Psoas muscle (tissue), 8 donors: ENCODE measurements around the gene SPDYE2B. TPM values are rescaled to one million over a fixed set of nuclear protein-coding genes. Genes with fewer than 3 reads are reported as not detected.
"Not testable (repeated sequence)": the region's sequence is repeated elsewhere in the genome, so short reads cannot be mapped to it uniquely, and the experiment has no call there.

Source experiments
- ATAC-seq, 4 donors: fragments of 200-7000 bp; cut with Tn5 transposase; one replicate each; pipeline ENCODE4 v1.9.1; 2020; ENCODE audit warnings: moderate library complexity in 3 of 4, mild to moderate bottlenecking in 2 of 4
- DNase-seq, 2 donors: peaks; one replicate each; pipeline ENCODE4 v3.0.0-alpha.2; 2020
- H3K27ac ChIP-seq: fragments of 200-600 bp; one replicate; pipeline ENCODE4 v1.8.0; 2022
- H3K27me3 ChIP-seq, 3 donors: fragments of 200-600 bp in 1 of 3; one replicate each; pipeline versions ENCODE4 v1.6.1 to v1.8.0; 2013 to 2022; ENCODE audit warnings: low read length in 2 of 3, mild to moderate bottlenecking in 2 of 3, moderate library complexity in 1 of 3; ENCODE audit not compliant: insufficient read depth in 3 of 3
- H3K36me3 ChIP-seq, 2 donors: fragments of 200-600 bp in 1 of 2; one replicate each; pipeline versions ENCODE4 v1.6.1 to v1.8.0; 2013 to 2022; ENCODE audit warnings: low read depth in 1 of 2, mild to moderate bottlenecking in 1 of 2, moderate library complexity in 1 of 2; ENCODE audit not compliant: insufficient read depth in 1 of 2
- H3K4me1 ChIP-seq: fragments of 200-600 bp; one replicate; pipeline ENCODE4 v1.8.0; 2022
- H3K4me3 ChIP-seq: fragments of 200-600 bp; one replicate; pipeline ENCODE4 v1.8.0; 2022; ENCODE audit warnings: mild to moderate bottlenecking
- H3K9me3 ChIP-seq: fragments of 200-600 bp; one replicate; pipeline ENCODE4 v1.8.0; 2022
- WGBS, 3 donors: extraction: QIAGEN DNeasy Blood & Tissue Kit; methylation state at CpG; one replicate each; pipeline versions ENCODE4 v1.1.6 to v1.1.7; 2013; 5-methylcytosine and 5-hydroxymethylcytosine counted together
- intact Hi-C, 2 donors: fragments of 100-400 bp; cut with DNase I; formaldehyde crosslinking; loops; one replicate each; pipeline versions ENCODE4 v1.11.0 to v1.14.2; 2022
- polyA plus RNA-seq, 3 donors: library from polyadenylated mRNA; stranded (reverse); fragments of 200-250 nt; gene quantifications; one replicate each; pipeline ENCODE4 v1.2.3, GENCODE V29; 2013
- total RNA-seq, 4 donors: library from RNA; stranded (reverse); fragmentation: NEBNext Ultra II Directional in 2 of 4; extraction: Animal tissue kit (Norgen Biotek cat#: 25700) in 2 of 4; gene quantifications; one replicate each; pipeline versions ENCODE4 v1.2.1 to v1.2.4, GENCODE V29; 2021 to 2023
- donor health status: healthy with polysubstance abuse.
- donor health status: DM: no; HTN: no; CAD: no; lungs with moderate emphysema.
- donor health status: Bipolar disorder and iron deficiency.
- donor health status: healthy.
- donor health status: DM: yes; HTN: yes; CAD: no.
- donor health status: DM: no; HTN: no; CAD: no.
- donor health status: DM: no; HTN: no; CAD: no.
- donor health status: DM: yes; HTN: yes; CAD: no.

The SPDYE2B gene
- total and polyA plus RNA-seq, 7 donors: not detected

DNA sequence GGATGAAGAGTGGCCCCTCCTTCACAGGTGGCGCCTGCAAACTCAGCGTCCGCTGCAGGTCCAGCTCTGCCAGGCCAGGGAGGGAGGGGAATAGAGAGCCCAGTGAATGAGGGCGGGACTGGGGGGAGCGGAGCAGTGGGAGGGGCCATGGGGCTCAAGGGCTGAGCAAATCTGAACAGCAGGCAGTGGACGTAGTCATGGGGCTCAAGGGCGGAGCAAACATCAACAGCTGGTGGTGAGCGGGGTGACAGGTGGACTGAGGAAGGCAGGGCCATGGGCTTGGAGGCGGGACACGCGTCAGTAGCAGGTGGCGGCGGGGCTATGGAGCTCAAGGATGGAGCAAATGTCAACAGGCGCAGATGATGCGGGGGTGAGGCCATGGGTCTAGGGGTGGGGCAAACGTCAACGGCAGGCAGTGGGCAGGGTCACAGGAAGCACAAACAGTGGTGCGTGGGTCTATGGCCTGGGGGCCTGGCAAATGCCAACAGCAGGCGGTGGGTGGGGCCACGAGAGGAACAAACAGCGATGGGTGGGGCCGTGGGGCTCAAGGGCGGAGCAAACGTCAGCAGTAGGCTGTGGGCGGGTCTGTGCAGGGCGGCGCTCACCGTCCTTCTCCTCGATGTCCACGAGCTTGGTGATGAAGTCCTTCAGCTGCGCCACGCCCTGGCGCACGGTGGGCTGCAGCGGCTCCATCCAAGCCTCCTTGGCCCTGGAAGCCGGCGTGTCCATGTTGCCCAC, 38.3 kb downstream of the SPDYE2B start:
- H3K27me3 ChIP-seq, H3K9me3 ChIP-seq, intact Hi-C loops, H3K4me3 ChIP-seq, H3K4me1 ChIP-seq, H3K27ac ChIP-seq, DNase-seq, H3K36me3 ChIP-seq: not testable (repeated sequence)
- no CpG with 5 or more reads among the region's 37 CpGs for WGBS, 3 donors
- peak; percentile 93 to 94 (median 94) for ATAC-seq

DNA sequence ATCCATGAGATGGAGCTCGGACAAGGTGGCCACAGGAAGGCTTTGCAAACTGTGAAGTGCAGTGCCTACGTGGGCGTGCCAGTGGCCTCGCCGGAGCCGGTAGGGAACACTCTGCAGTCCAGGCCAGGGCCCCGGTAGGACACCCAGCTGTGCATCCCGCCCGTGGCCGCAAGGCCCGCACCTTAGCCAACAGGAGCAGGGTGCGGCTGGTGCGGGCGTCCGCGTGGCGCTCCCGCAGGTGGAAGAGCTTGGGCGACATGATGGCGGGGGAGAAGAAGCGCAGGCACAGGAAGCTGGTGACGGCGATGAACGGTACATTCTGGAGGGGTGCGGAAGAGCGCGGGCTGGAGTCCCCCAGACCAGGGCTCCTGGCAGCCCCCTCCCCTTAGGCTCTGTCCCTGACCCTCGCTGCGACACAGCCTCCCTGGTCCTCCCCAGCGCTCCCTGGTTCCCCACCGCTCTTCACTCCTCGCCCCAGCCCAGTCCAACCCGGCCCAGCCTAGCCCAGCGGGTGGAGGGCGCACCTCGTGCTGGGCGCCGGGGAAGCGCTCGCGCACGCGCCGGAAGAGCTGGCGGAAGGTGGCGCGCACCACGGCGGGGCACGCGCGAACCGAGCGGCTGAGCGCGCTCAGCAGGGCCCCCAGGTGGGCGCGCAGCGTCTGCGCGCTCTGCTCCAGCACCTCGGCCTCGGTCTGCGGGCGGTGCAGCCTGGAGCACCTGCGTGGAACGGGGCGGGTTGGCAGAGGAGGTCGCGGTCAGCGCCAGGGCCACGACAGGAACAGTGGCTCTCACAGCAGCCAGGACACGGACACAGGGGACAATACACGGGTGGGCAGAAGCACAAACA, 39.5 kb downstream of the SPDYE2B start:
- H3K4me3 ChIP-seq, H3K27me3 ChIP-seq, H3K36me3 ChIP-seq, DNase-seq, H3K9me3 ChIP-seq, intact Hi-C loops, H3K4me1 ChIP-seq, H3K27ac ChIP-seq: not testable (repeated sequence)
- peak in 1 of 4 donors; percentile 16 for ATAC-seq
- 75 to 81% methylated on average over 8 to 18 of the region's 74 CpGs; no CpG with 5 or more reads in 1 of the 3 donors for WGBS, 3 donors

DNA sequence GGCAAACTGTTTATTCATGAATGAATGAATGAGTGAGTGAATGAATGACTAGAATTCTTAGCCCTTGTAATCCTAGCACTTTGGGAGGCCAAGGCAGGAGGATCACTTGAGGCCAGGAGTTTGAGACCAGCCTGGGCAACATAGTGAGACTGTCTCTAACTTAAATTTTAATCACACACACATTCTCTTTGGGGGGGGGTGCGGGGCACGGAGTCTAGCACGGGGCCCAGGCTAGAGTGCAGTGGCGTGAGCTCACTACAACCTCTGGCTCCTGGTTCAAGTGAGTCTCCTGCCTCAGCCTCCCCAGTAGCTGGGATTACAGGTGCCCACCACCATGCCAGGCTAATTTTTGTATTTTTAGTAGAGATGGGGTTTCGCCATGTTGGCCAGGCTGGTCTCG, 40.5 kb downstream of the SPDYE2B start:
- H3K4me1 ChIP-seq, DNase-seq, H3K27me3 ChIP-seq, H3K27ac ChIP-seq, ATAC-seq, H3K9me3 ChIP-seq, intact Hi-C loops, H3K36me3 ChIP-seq, H3K4me3 ChIP-seq: not testable (repeated sequence)
- WGBS, 3 donors: 92 to 96% (median 92%) methylated on average over 4 of the region's 6 CpGs

DNA sequence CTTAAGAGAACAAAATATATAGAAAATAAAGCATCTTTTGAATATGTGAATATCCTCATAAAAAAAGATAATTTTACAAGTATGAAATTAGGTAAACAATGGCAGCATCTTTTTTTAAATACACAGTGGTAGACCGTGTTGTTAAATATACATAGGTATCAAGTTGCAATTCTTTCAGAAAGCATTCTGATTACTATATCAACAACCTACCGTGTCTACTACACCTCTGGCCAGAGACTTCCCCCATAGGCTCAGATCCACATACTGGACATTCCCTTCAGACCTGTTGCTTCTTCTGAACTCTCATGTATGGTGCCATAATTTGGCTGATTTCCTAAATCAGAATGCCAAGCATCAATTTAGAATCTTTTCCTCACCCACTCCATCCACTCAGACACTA, 43.9 kb downstream of the SPDYE2B start:
- intact Hi-C loops, DNase-seq, H3K36me3 ChIP-seq, H3K4me1 ChIP-seq, ATAC-seq, H3K27ac ChIP-seq, H3K27me3 ChIP-seq, H3K9me3 ChIP-seq, H3K4me3 ChIP-seq: not testable (repeated sequence)
- WGBS, 3 donors: 34 to 47% (median 35%) methylated on average over 2 of the region's 2 CpGs

DNA sequence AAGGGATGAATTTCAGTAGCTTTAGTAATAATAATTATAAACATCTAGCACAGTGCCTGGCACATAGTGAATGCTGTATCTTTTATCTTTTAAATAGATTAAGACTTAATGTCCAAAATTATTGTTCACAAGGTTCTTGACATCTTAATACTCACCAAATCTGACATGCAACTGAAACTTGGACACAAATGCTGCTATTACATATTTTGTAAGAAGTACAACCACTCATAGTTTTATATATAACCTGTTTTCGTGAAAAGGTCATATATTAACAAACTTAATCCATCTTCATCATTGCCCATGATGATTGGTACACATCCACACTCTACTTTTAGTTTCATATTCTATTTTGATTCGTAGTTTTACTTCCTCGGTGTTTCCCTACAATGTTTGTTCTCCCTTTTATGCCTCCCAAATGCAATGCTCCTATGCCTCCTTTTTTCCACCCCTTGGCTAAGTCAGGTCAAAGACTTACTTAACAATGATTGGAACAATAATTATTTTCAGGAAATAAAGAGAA, 45.0 kb downstream of the SPDYE2B start:
- H3K36me3 ChIP-seq, H3K4me3 ChIP-seq, DNase-seq, ATAC-seq, H3K9me3 ChIP-seq, intact Hi-C loops, H3K27me3 ChIP-seq, H3K4me1 ChIP-seq, H3K27ac ChIP-seq: not testable (repeated sequence)
- 50 to 71% (median 68%) methylated on average over 1 of the region's 3 CpGs for WGBS, 3 donors

DNA sequence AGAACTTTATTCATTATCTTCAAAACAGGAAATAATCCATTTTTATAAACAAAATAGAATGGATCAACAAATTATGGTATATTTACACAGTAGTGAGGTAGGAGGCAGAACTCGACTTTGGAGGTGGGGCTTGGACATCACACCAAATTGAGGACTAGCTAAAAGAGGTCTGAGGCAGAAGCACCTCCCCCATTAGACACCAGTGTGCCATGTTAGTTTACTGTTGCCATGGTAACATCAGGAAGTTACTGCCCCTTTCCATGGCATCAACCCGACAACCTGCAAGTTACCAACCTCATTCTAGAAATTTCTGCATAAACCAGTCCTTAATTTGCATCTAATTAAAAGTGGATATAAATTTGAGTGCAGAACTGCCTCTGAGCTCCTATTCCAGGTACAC, 45.9 kb downstream of the SPDYE2B start:
- H3K9me3 ChIP-seq, H3K4me3 ChIP-seq, H3K27ac ChIP-seq, H3K36me3 ChIP-seq, H3K4me1 ChIP-seq, H3K27me3 ChIP-seq, intact Hi-C loops, ATAC-seq, DNase-seq: not testable (repeated sequence)
- WGBS, 3 donors: 47 to 67% (median 52%) methylated on average over 1 of the region's 2 CpGs

DNA sequence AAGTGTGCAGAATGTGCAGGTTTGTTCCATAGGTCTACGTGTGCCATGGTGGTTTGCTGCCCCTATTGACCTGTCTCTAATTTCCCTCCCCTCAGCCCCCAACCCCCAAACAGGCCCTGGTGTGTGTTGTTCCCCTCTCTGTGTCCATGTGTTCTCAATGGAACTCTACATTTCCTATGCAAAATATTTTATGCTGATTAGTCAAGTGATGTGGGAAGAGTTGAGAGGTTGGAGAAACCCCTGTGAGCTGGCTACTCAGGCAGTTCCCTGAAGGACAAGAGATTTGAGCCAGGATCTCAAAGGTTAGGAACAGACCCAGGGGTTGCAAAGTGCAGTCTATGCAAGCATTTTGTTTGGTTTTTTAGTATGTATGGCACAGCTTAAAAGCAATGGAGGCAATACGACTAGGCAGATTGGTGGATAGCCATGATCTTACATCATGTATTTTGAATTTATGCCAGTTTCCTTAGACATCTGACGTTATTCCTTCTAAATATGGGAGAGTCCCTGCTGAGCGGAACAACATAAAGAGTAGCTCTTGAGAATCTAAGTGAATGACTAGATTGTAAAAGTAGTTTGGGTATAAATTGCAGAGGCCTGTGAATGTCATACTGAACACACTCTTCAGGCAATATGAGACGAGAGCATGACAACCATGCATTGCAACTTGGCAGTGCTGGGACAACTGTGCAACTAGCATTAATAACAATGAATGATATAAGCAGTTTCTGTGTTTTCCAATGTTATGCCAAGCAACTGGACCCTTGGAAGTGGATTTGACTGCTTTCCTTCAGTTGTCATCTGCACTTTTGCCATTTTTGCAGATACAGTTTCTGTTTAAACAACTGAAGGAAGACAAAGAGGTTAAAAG, 47.8 kb downstream of the SPDYE2B start:
- H3K27ac ChIP-seq, H3K36me3 ChIP-seq, H3K9me3 ChIP-seq, DNase-seq, intact Hi-C loops, H3K27me3 ChIP-seq, H3K4me1 ChIP-seq, H3K4me3 ChIP-seq, ATAC-seq: not testable (repeated sequence)
- WGBS, 3 donors: 37 to 54% (median 46%) methylated on average over 4 to 5 of the region's 5 CpGs

DNA sequence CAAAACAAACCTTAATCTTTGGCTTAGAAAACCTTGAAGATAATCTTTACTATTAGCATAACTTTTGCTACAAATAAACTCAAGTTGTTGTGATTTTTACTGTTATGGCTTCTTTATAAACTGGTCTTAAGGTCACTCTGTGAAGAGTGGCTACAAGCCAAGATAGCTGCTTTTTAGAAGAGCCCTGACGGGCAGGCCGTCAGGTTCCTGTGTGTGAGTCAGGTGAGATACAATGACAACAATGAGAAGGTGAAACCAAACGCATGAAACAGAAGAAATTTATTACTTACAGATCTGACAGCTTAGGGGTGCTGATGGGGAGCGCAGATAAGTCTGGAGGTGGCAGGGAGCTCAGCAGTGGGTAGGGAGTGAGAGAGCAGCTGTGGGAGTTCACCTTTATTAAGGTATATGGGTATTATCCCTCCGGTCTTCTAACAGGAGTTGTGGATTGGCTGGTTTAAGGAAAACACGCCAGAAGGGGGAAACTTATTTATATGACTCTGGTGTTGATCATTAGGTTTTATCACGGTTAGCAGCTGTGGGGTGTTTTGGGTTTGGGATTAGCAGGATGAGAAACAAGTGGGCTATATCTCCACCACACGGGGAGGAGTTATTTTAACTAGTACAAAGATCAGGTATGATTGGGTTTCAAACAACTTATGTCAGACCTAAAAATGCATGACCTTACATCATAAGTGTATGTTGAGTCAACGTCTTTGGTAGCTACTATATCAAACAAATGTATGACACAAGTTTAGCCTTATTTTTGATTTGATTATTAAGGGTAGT, 49.0 kb downstream of the SPDYE2B start:
- ATAC-seq, H3K27me3 ChIP-seq, H3K9me3 ChIP-seq, intact Hi-C loops, DNase-seq, H3K27ac ChIP-seq, H3K4me1 ChIP-seq, H3K36me3 ChIP-seq, H3K4me3 ChIP-seq: not testable (repeated sequence)
- WGBS, 3 donors: 71 to 80% (median 73%) methylated on average over 9 of the region's 9 CpGs
